Measurements from ENCODE around the gene CABP5.

CABP5 gene

DNA sequence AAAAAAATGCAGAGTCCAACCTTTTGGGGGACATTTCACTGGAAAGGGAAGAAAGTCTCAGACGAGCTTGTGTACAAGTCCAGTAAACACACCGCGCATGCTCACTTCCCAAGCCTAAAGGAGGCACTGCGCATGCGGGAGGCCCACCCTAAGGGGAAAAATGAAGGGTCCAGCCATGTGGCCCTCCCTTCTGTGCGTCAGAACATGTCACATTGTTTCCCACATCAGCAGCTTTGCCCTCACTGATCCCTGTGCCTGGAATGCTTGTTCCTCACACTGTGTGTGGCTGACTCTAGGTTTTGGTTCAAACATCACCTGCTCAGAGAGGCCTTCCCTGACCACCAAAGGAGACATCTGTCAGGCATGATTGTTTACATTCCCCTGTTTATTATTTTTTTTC, 45.1 kb downstream of the CABP5 start:
- ATAC-seq (no peak), DNase-seq (ENCODE audit: low spot score in 2 of 2) (no peak)
- Mint-ChIP-seq H3K4me3 (no peak overlapping the region), H3K4me1 (no peaks in the 10 kb centered on the region), H3K36me3 (no peaks in the 10 kb centered on the region), H3K27ac (no peak overlapping the region), H3K9me3 (no peaks in the 10 kb centered on the region)

GRCh38 chr19:47996230-47996727, 47.6 kb downstream of the CABP5 start:
- ATAC-seq, result no peak
- no peaks in the 10 kb centered on the region for H3K9me3 Mint-ChIP-seq
- H3K27ac Mint-ChIP-seq, result no peak overlapping the region
- H3K4me1 Mint-ChIP-seq, result no peaks in the 10 kb centered on the region
- no peak overlapping the region for H3K4me3 Mint-ChIP-seq
- no peak for DNase-seq (ENCODE audit: low spot score in 2 of 2)
- H3K36me3 Mint-ChIP-seq, result no peaks in the 10 kb centered on the region

DNA sequence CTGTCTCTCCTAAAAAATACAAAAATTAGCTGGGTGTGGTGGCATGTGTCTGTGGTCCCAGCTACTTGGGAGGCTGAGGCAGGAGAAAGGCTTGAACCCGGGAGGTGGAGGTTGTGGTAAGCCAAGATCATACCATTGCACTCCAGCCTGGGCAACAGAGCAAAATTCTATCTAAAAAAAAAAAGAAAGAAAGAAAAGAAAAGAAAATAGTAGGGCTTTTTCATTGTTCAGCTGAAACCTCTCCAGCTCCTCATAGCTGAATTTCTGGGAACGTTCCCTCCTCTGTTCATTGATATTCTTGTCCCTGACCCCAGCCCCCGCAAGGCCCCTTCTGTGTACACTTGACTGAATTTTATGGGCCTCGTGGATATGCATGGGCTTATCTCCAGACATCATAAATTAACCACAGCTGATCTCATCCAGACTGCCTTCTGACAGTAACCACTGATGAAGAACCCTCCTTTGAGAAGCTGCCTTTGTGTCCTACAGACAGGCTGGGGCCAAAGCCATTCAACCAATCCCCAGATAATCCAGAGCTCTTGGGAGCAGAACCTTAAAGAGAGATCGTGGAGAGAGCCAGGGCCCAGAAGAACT, 49.6 kb downstream of the CABP5 start, which contains the start of gene ELSPBP1:
TSS of gene ELSPBP1 (plus strand) at position 424 of the 594 bp plus-strand sequence. CDS start 14,036 bp downstream, outside the sequence.
- Mint-ChIP-seq H3K36me3 (no peaks in the 10 kb centered on the region), H3K27ac (no peak within 1 kb of the TSS), H3K4me3 (no peak within 1 kb of the TSS), H3K9me3 (no peaks in the 10 kb centered on the region), H3K4me1 (no peaks in the 10 kb centered on the region)
- DNase-seq (ENCODE audit: low spot score in 2 of 2) (no peak), ATAC-seq (no peak)

DNA sequence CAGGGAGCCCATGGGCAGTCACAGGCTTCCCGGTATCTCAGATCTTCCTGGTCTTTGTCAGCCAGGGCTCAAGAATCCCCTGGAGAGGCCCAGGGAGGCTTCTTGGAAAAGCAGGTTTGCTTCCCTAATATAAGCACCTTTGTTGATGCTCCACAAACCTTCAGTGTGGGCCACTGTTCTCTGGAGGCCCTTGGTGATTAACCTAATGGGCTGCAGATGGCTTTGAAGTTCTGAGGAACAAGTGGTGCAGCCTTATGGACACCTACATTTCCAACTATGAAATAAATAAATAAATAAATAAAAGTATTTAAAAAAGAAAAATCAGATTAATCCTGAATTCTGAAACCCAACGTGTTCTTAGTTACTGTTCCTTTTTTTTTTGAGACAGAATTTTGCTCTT, 51.8 kb downstream of the CABP5 start, which contains the start of gene BSPH1:
TSS of gene BSPH1 (minus strand) at position 101 of the 400 bp plus-strand sequence. CDS start at position 12, 89 bp downstream.
- no peak for ATAC-seq

GRCh38 chr19:47991191-47991808, 52.6 kb downstream of the CABP5 start:
- ATAC-seq, result no peak
- Mint-ChIP-seq H3K27ac (no peak overlapping the region), H3K4me1 (no peaks in the 10 kb centered on the region), H3K9me3 (no peaks in the 10 kb centered on the region), H3K4me3 (no peak overlapping the region), H3K36me3 (no peaks in the 10 kb centered on the region)
- DNase-seq (ENCODE audit: low spot score in 2 of 2), result no peak

More for the DNA sequence above, 51.8 kb downstream of the CABP5 start, which contains the start of gene BSPH1:
- no peak within 1 kb of the TSS for H3K4me3 Mint-ChIP-seq
- no peaks in the 10 kb centered on the region for H3K4me1 Mint-ChIP-seq
- H3K9me3 Mint-ChIP-seq, result no peaks in the 10 kb centered on the region
- no peak for DNase-seq (ENCODE audit: low spot score in 2 of 2)
- H3K27ac Mint-ChIP-seq, result no peak within 1 kb of the TSS
- H3K36me3 Mint-ChIP-seq, result no peaks in the 10 kb centered on the region
